HEK293 (cell line): ENCODE measurements around the gene MAGI2.

Experiments used
- CTCF ChIA-PET: fragments of 350-600 bp; formaldehyde crosslinking; extraction: SDS; loops from one replicate; lab custom pipeline; 2021; ENCODE audit warnings: antibody characterized with exemption; lab: Yijun Ruan, JAX
- POLR2A ChIA-PET: fragments of 300-600 bp; formaldehyde crosslinking; extraction: SDS; loops from one replicate; lab custom pipeline; 2020; ENCODE audit warnings: antibody characterized with exemption, inconsistent platforms; lab: Yijun Ruan, JAX
- H3K27ac ChIP-seq: fragments of 200-500 bp; sonication (Bioruptor generic); 2 replicates; pipeline ENCODE4 v1.5.1; 2014; ENCODE audit warnings: low read depth, low read length, control low read depth, inconsistent platforms; ENCODE audit errors: extremely low read depth
- H3K36me3 ChIP-seq, 2 experiments: fragments of 200-500 bp in 1 of 2; sonication (Bioruptor generic) in 1 of 2; 1 replicate in 1 of 2; 2 replicates in 1 of 2; pipeline ENCODE4 v1.5.1; 2014 to 2017; ENCODE audit warnings: inconsistent platforms in 2 of 2, low read length in 2 of 2; ENCODE audit not compliant: control insufficient read depth in 2 of 2, insufficient read depth in 1 of 2
- H3K4me1 ChIP-seq: fragments of 200-500 bp; sonication (Bioruptor generic); 2 replicates; pipeline ENCODE4 v1.5.1; 2014; ENCODE audit warnings: mild to moderate bottlenecking, low read length, inconsistent platforms; ENCODE audit not compliant: control insufficient read depth, insufficient read depth
- H3K4me3 ChIP-seq: 2 replicates; pipeline ENCODE4 v1.5.1; 2011; ENCODE audit warnings: low read depth, mild to moderate bottlenecking, control low read depth, low read length, moderate library complexity
- H3K9me3 ChIP-seq: fragments of 200-500 bp; sonication (Bioruptor generic); 2 replicates; pipeline ENCODE4 v1.5.1; 2014; ENCODE audit warnings: low read depth, low read length, inconsistent platforms; ENCODE audit not compliant: control insufficient read depth, insufficient read depth
- BCL11B ChIP-seq: fragments of 450-650 bp; formaldehyde crosslinking; IDR thresholded peaks from 2 replicates; pipeline ENCODE4 v1.5.1; 2016; ENCODE audit warnings: low read depth, missing biosample characterization, missing genetic modification characterization
- HOXC10 ChIP-seq: sonication (generic); formaldehyde crosslinking; IDR thresholded peaks from 2 replicates; pipeline ENCODE4 v1.8.1; 2023; ENCODE audit warnings: mild to moderate bottlenecking, missing genetic modification reagents
- IKZF3 ChIP-seq: fragments of 450-650 bp; IDR thresholded peaks from 2 replicates; pipeline ENCODE4 v1.5.0; 2018; ENCODE audit warnings: missing biosample characterization, mild to moderate bottlenecking, missing genetic modification characterization, moderate library complexity
- MYNN ChIP-seq: fragments of 450-650 bp; formaldehyde crosslinking; IDR thresholded peaks from 2 replicates; pipeline ENCODE4 v1.5.1; 2016; ENCODE audit warnings: missing biosample characterization, missing genetic modification characterization, borderline replicate concordance
- SP2 ChIP-seq: fragments of 450-650 bp; formaldehyde crosslinking; IDR thresholded peaks from 2 replicates; pipeline ENCODE4 v1.5.1; 2016; ENCODE audit warnings: missing biosample characterization, missing genetic modification characterization
- SP7 ChIP-seq: fragments of 450-650 bp; formaldehyde crosslinking; IDR thresholded peaks from 2 replicates; pipeline ENCODE4 v1.5.1; 2016; ENCODE audit warnings: missing biosample characterization, missing genetic modification characterization
- ZBTB49 ChIP-seq: fragments of 450-650 bp; formaldehyde crosslinking; IDR thresholded peaks from 2 replicates; pipeline ENCODE4 v1.5.1; 2016; ENCODE audit warnings: missing biosample characterization, missing genetic modification characterization, low read depth
- ZNF292 ChIP-seq: fragments of 450-650 bp; formaldehyde crosslinking; IDR thresholded peaks from 2 replicates; pipeline ENCODE4 v1.5.1; 2016; ENCODE audit warnings: low read depth, missing biosample characterization, missing genetic modification characterization, borderline replicate concordance
- ZNF600 ChIP-seq: fragments of 450-650 bp; formaldehyde crosslinking; IDR thresholded peaks from 2 replicates; pipeline ENCODE4 v1.5.1; 2016; ENCODE audit warnings: missing biosample characterization, missing genetic modification characterization
- ZNF623 ChIP-seq: fragments of 450-650 bp; formaldehyde crosslinking; IDR thresholded peaks from 2 replicates; pipeline ENCODE4 v1.5.1; 2016; ENCODE audit warnings: missing biosample characterization, missing genetic modification characterization
- ZNF677 ChIP-seq: fragments of 450-650 bp; IDR thresholded peaks from 2 replicates; pipeline ENCODE4 v1.5.0; 2018; ENCODE audit warnings: missing biosample characterization, mild to moderate bottlenecking, missing genetic modification characterization, moderate library complexity
- ZNF768 ChIP-seq: fragments of 450-650 bp; formaldehyde crosslinking; IDR thresholded peaks from 2 replicates; pipeline ENCODE4 v1.5.1; 2018; ENCODE audit warnings: missing biosample characterization, mild to moderate bottlenecking, missing genetic modification characterization
- ZNF785 ChIP-seq: fragments of 450-650 bp; formaldehyde crosslinking; IDR thresholded peaks from 2 replicates; pipeline ENCODE4 v1.5.1; 2016; ENCODE audit warnings: missing biosample characterization, missing genetic modification characterization
- ZSCAN16 ChIP-seq: fragments of 450-650 bp; formaldehyde crosslinking; IDR thresholded peaks from 2 replicates; pipeline ENCODE4 v1.5.1; 2016; ENCODE audit warnings: missing biosample characterization, missing genetic modification characterization
- ZXDB ChIP-seq: fragments of 450-650 bp; formaldehyde crosslinking; IDR thresholded peaks from 2 replicates; pipeline ENCODE4 v1.5.1; 2016; ENCODE audit warnings: missing biosample characterization, missing genetic modification characterization
- TF ChIP-seq, protein P1 (sequence below): fragments of 450-650 bp; formaldehyde crosslinking; IDR thresholded peaks from 2 replicates; pipeline ENCODE4 v1.5.1; 2016; ENCODE audit warnings: missing biosample characterization, missing genetic modification characterization
- TF ChIP-seq, protein P2 (sequence below): fragments of 450-650 bp; formaldehyde crosslinking; IDR thresholded peaks from 2 replicates; pipeline ENCODE4 v1.5.1; 2016; ENCODE audit warnings: missing biosample characterization, missing genetic modification characterization
- TF ChIP-seq, protein P3 (sequence below): fragments of 450-650 bp; formaldehyde crosslinking; IDR thresholded peaks from 2 replicates; pipeline ENCODE4 v1.5.1; 2016; ENCODE audit warnings: missing biosample characterization, missing genetic modification characterization

The MAGI2 gene

DNA sequence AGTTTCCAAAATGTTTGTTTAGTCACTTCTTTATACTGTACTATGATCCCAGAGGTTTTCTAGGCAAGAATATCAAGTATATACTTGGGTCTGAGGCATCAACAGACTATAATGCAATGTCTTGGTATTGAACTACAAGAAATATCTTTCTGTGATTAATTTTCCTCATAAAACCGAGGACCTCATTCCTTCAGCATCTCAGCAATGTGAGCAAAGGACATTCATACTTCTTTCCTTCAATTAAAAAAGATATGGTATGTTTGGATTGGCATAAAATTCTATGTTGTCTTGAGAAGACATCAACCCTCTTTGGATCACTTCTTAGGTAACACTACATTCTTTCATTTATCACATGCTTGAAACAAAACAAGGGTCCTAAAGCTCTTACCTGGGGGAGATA is 1130.3 kb downstream of the MAGI2 start:
- Histone ChIP-seq H3K27ac (no peak overlapping the region), H3K36me3 (no peaks in the 10 kb centered on the region), H3K9me3 (no peaks in the 10 kb centered on the region), H3K4me1 (no peaks in the 10 kb centered on the region), H3K4me3 (no peak overlapping the region)
- CTCF ChIA-PET: no interaction called here
- TF ChIP-seq SP2 (tag by site-specific recombination): no peak
- no peak for TF ChIP-seq ZNF292 (tag by site-specific recombination)
- no peak for TF ChIP-seq ZXDB (tag by site-specific recombination)
- no peak for TF ChIP-seq SP7 (tag by site-specific recombination)
- TF ChIP-seq MYNN: no peak
- TF ChIP-seq, protein P1, sequence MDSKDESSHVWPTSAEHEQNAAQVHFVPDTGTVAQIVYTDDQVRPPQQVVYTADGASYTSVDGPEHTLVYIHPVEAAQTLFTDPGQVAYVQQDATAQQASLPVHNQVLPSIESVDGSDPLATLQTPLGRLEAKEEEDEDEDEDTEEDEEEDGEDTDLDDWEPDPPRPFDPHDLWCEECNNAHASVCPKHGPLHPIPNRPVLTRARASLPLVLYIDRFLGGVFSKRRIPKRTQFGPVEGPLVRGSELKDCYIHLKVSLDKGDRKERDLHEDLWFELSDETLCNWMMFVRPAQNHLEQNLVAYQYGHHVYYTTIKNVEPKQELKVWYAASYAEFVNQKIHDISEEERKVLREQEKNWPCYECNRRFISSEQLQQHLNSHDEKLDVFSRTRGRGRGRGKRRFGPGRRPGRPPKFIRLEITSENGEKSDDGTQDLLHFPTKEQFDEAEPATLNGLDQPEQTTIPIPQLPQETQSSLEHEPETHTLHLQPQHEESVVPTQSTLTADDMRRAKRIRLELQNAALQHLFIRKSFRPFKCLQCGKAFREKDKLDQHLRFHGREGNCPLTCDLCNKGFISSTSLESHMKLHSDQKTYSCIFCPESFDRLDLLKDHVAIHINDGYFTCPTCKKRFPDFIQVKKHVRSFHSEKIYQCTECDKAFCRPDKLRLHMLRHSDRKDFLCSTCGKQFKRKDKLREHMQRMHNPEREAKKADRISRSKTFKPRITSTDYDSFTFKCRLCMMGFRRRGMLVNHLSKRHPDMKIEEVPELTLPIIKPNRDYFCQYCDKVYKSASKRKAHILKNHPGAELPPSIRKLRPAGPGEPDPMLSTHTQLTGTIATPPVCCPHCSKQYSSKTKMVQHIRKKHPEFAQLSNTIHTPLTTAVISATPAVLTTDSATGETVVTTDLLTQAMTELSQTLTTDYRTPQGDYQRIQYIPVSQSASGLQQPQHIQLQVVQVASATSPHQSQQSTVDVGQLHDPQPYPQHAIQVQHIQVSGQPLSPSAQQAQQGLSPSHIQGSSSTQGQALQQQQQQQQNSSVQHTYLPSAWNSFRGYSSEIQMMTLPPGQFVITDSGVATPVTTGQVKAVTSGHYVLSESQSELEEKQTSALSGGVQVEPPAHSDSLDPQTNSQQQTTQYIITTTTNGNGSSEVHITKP (tag by site-specific recombination): no peak
- no peak for TF ChIP-seq BCL11B (tag by site-specific recombination)
- no peak for TF ChIP-seq ZSCAN16 (tag by site-specific recombination)
- TF ChIP-seq ZNF600 (tag by site-specific recombination): no peak
- no peak for TF ChIP-seq HOXC10
- TF ChIP-seq ZBTB49 (tag by site-specific recombination): no peak
- no peak for TF ChIP-seq IKZF3 (tag by site-specific recombination)
- TF ChIP-seq ZNF677 (tag by site-specific recombination): no peak
- TF ChIP-seq ZNF785: no peak
- TF ChIP-seq, protein P2, sequence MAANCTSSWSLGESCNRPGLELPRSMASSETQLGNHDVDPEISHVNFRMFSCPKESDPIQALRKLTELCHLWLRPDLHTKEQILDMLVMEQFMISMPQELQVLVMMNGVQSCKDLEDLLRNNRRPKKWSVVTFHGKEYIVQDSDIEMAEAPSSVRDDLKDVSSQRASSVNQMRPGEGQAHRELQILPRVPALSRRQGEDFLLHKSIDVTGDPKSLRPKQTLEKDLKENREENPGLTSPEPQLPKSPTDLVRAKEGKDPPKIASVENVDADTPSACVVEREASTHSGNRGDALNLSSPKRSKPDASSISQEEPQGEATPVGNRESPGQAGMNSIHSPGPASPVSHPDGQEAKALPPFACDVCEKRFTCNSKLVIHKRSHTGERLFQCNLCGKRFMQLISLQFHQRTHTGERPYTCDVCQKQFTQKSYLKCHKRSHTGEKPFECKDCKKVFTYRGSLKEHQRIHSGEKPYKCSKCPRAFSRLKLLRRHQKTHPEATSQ (tag by site-specific recombination): no peak
- TF ChIP-seq ZNF623 (tag by site-specific recombination): no peak
- TF ChIP-seq, protein P3, sequence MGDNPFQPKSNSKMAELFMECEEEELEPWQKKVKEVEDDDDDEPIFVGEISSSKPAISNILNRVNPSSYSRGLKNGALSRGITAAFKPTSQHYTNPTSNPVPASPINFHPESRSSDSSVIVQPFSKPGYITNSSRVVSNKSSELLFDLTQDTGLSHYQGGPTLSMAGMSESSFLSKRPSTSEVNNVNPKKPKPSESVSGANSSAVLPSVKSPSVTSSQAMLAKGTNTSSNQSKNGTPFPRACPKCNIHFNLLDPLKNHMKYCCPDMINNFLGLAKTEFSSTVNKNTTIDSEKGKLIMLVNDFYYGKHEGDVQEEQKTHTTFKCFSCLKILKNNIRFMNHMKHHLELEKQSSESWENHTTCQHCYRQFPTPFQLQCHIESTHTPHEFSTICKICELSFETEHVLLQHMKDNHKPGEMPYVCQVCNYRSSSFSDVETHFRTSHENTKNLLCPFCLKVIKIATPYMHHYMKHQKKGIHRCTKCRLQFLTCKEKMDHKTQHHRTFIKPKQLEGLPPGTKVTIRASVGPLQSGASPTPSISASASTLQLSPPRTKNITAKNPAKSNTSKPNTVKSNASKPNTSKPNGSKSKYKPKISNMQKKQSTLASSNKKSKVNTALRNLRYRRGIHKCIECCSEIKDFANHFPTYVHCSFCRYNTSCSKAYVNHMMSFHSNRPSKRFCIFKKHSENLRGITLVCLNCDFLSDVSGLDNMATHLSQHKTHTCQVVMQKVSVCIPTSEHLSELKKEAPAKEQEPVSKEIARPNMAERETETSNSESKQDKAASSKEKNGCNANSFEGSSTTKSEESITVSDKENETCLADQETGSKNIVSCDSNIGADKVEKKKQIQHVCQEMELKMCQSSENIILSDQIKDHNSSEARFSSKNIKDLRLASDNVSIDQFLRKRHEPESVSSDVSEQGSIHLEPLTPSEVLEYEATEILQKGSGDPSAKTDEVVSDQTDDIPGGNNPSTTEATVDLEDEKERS: no peak
- no peak for TF ChIP-seq ZNF768 (tag by site-specific recombination)
- POLR2A ChIA-PET: no interaction called here
